CD4-positive, alpha-beta T cell (primary cell): ENCODE results near the gene EPB41L1. TPM values are rescaled to one million over a fixed set of nuclear protein-coding genes. Genes with fewer than 3 reads are reported as not detected.

Source experiments
- ATAC-seq: fragments of 200-7000 bp; cut with Tn5 transposase; one replicate; pipeline ENCODE4 v1.10.0; 2022; ENCODE audit warnings: mild to moderate bottlenecking; ENCODE audit not compliant: poor library complexity
- CTCF ChIA-PET: fragments of 350-600 bp; sonication (Branson Sonifier 250); formaldehyde crosslinking; loops from one replicate; lab custom pipeline; 2021; ENCODE audit warnings: antibody characterized with exemption, inconsistent platforms; lab: Charles Lee
- POLR2A ChIA-PET: fragments of 350-600 bp; sonication (Branson Sonifier 250); formaldehyde crosslinking; loops from one replicate; lab custom pipeline; 2021; ENCODE audit warnings: antibody characterized with exemption, inconsistent platforms; lab: Charles Lee
- DNase-seq, 14 experiments: peaks; one replicate each; pipeline ENCODE4 v3.0.0-alpha.2; 2013 to 2020; ENCODE audit warnings: mixed read lengths in 2 of 14
- H3K27ac ChIP-seq, 2 donors: one replicate each; pipeline versions ENCODE4 v1.5.1 to v1.7.0; 2013; ENCODE audit warnings: low read length in 2 of 2, low read depth in 1 of 2, mild to moderate bottlenecking in 1 of 2
- H3K27me3 ChIP-seq, 2 experiments: 1 replicate in 1 of 2; 2 replicates in 1 of 2; pipeline versions ENCODE4 v1.6.1 to v1.7.0; 2013; ENCODE audit warnings: low read length in 2 of 2, control low read depth in 1 of 2, mild to moderate bottlenecking in 1 of 2, moderate library complexity in 1 of 2; ENCODE audit not compliant: insufficient read depth in 2 of 2, control insufficient read depth in 1 of 2
- H3K36me3 ChIP-seq: one replicate; pipeline ENCODE4 v1.6.1; 2013; ENCODE audit warnings: low read length, control low read depth; ENCODE audit not compliant: insufficient read depth
- H3K4me1 ChIP-seq: one replicate; pipeline ENCODE4 v1.6.1; 2013; ENCODE audit warnings: low read length, control low read depth; ENCODE audit not compliant: insufficient read depth
- H3K4me3 ChIP-seq: one replicate; pipeline ENCODE4 v1.5.1; 2013; ENCODE audit warnings: mild to moderate bottlenecking, low read length, moderate library complexity
- H3K9me3 ChIP-seq, 2 experiments: 1 replicate in 1 of 2; 2 replicates in 1 of 2; pipeline versions ENCODE4 v1.6.1 to v1.7.0; 2013; ENCODE audit warnings: low read length in 2 of 2, mild to moderate bottlenecking in 2 of 2, control low read depth in 1 of 2, moderate library complexity in 1 of 2; ENCODE audit not compliant: control insufficient read depth in 1 of 2, insufficient read depth in 1 of 2
- H3K27ac Mint-ChIP-seq: one replicate; pipeline ENCODE4 v1.8.0; 2020; ENCODE audit warnings: mixed read lengths
- H3K27me3 Mint-ChIP-seq: one replicate; pipeline ENCODE4 v1.8.0; 2021; ENCODE audit warnings: mixed read lengths
- H3K36me3 Mint-ChIP-seq: one replicate; pipeline ENCODE4 v1.8.0; 2021; ENCODE audit warnings: low read depth, mixed read lengths
- H3K4me1 Mint-ChIP-seq: one replicate; pipeline ENCODE4 v1.8.0; 2021; ENCODE audit warnings: low read depth, mixed read lengths
- H3K4me3 Mint-ChIP-seq: one replicate; pipeline ENCODE4 v1.8.0; 2020; ENCODE audit warnings: mild to moderate bottlenecking, mixed read lengths
- H3K9me3 Mint-ChIP-seq: one replicate; pipeline ENCODE4 v1.8.0; 2020; ENCODE audit warnings: mixed read lengths
- intact Hi-C, 2 experiments: fragments of 100-400 bp; cut with DNase I in 1 of 2; cut with micrococcal nuclease in 1 of 2; formaldehyde crosslinking; loops; one replicate each; pipeline versions ENCODE4 v1.15.1 to v1.9.0; 2023 to 2025; cut with DNase I, micrococcal nuclease
- total RNA-seq, 174 experiments: library from RNA in 2 of 174; stranded (reverse) in 2 of 174; gene quantifications; one replicate each; pipeline ENCODE4 v1.2.3 and lab custom pipeline; 2021 to 2026
- TF ChIP-seq, protein P1 (sequence below): fragments of 200-600 bp; IDR thresholded peaks from one replicate; pipeline ENCODE4 v1.8.0; 2022; ENCODE audit warnings: antibody characterized with exemption, mild to moderate bottlenecking

EPB41L1 gene
- total RNA-seq, 2 experiments from 2014 or later = 0.19 to 0.25 TPM

DNA sequence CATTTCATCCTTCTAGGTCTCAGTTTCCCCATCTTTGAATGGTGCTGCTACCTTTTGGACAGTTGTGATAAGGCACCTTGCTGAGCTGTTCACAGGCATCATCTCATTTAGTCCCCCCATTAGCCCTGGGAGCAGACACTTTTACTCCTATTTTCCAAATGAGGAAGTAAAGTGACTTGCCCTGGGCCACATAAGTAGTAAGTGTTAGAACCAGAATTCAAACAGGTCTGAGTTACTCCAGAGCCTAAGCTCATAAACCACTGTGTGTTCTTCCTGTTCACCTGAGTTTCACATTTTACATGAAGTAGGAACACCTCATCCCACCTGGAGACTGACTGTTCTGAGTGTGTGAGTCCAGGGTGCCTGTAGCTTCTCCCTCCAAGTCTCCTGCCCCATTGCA is 43.5 kb upstream of the EPB41L1 start:
- no peaks in the 10 kb centered on the region for H3K9me3 ChIP-seq
- Mint-ChIP-seq H3K4me1 (no peaks in the 10 kb centered on the region), H3K9me3 (no peaks in the 10 kb centered on the region), H3K36me3 (no peaks in the 10 kb centered on the region), H3K27ac (no peak overlapping the region), H3K4me3 (no peak overlapping the region), H3K27me3 (peaks cover 13% of the 10 kb centered on the region)
- H3K27ac ChIP-seq = no peak overlapping the region
- H3K36me3 ChIP-seq = no peaks in the 10 kb centered on the region
- intact Hi-C loops = no loop called here
- no peak overlapping the region for H3K4me3 ChIP-seq
- CTCF ChIA-PET = interaction anchor here (1.0 to 1.2 kb wide), 2 partner anchors 28 to 118 kb away, joined by 3 to 4 read pairs; no protein-coding TSS in a partner anchor
- H3K27me3 ChIP-seq = no peaks in the 10 kb centered on the region
- ATAC-seq = no peak
- TF ChIP-seq, protein P1, sequence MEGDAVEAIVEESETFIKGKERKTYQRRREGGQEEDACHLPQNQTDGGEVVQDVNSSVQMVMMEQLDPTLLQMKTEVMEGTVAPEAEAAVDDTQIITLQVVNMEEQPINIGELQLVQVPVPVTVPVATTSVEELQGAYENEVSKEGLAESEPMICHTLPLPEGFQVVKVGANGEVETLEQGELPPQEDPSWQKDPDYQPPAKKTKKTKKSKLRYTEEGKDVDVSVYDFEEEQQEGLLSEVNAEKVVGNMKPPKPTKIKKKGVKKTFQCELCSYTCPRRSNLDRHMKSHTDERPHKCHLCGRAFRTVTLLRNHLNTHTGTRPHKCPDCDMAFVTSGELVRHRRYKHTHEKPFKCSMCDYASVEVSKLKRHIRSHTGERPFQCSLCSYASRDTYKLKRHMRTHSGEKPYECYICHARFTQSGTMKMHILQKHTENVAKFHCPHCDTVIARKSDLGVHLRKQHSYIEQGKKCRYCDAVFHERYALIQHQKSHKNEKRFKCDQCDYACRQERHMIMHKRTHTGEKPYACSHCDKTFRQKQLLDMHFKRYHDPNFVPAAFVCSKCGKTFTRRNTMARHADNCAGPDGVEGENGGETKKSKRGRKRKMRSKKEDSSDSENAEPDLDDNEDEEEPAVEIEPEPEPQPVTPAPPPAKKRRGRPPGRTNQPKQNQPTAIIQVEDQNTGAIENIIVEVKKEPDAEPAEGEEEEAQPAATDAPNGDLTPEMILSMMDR = no peak
- POLR2A ChIA-PET = no interaction called here
- DNase-seq = no peak
- H3K4me1 ChIP-seq = no peaks in the 10 kb centered on the region

DNA sequence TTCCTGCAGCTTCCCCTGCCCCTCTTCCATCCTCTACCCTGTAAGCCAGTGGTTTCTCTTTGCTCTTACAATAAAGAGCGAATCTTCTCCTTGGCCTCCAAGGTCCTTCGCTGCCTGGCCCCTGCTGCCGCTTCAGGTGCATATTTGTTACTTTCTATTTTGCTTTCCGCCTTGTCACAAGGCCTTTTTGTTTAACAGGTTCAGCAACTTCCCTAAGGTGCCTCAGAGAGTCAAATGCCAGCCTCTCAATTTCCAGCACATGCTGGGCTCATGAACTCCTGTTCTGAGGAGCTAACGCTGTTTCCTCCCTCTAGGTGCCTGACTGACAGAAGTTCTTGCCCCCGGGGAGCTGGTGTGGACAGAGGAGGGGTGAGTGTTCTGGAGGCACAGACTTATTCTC is 42.4 kb upstream of the EPB41L1 start:
- DNase-seq (no peak), ATAC-seq (no peak)
- TF ChIP-seq, protein P1 = no peak
- ChIA-PET POLR2A (no interaction called here), CTCF (no interaction called here)
- no peaks in the 10 kb centered on the region for H3K9me3 Mint-ChIP-seq
- intact Hi-C loops = no loop called here
- Histone ChIP-seq H3K4me1 (no peaks in the 10 kb centered on the region), H3K36me3 (no peaks in the 10 kb centered on the region), H3K9me3 (no peaks in the 10 kb centered on the region), H3K27me3 (no peaks in the 10 kb centered on the region), H3K27ac (no peak overlapping the region), H3K4me3 (no peak overlapping the region)
- no peak overlapping the region for H3K4me3 Mint-ChIP-seq
- no peak overlapping the region for H3K27ac Mint-ChIP-seq
- peaks cover 15% of the 10 kb centered on the region for H3K27me3 Mint-ChIP-seq
- H3K36me3 Mint-ChIP-seq = no peaks in the 10 kb centered on the region
- no peaks in the 10 kb centered on the region for H3K4me1 Mint-ChIP-seq

DNA sequence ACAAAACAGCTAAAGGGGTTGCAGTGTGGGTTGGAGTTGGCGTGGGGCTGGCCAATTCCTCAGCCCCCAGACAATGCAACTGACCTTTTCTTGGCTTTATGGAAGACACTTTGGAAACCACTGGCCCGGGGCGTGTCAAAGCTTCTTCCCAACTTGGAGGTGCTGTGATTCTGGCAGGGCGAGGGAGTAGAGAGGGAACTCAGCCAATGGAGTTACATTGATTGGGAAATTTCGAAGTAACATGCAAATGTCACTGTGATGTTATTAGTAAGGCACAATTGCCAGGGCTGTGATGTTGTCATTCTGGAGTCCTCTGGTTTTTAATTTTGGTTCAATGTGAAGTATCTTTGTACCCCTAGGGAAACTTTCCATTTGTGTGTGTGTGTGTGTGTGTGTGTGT is 41.5 kb upstream of the EPB41L1 start:
- TF ChIP-seq, protein P1 = no peak
- no peaks in the 10 kb centered on the region for H3K4me1 ChIP-seq
- no peak overlapping the region for H3K27ac Mint-ChIP-seq
- intact Hi-C loops = no loop called here
- no peaks in the 10 kb centered on the region for H3K36me3 ChIP-seq
- DNase-seq = no peak
- no peaks in the 10 kb centered on the region for H3K27me3 ChIP-seq
- H3K4me1 Mint-ChIP-seq = no peaks in the 10 kb centered on the region
- CTCF ChIA-PET = interaction anchor here (0.5 kb wide), 1 partner anchor 23 kb away, joined by 3 read pairs; no protein-coding TSS in a partner anchor
- no peak overlapping the region for H3K4me3 Mint-ChIP-seq
- H3K27me3 Mint-ChIP-seq = peaks cover 15% of the 10 kb centered on the region
- ATAC-seq = no peak
- POLR2A ChIA-PET = no interaction called here
- H3K9me3 Mint-ChIP-seq = no peaks in the 10 kb centered on the region
- H3K4me3 ChIP-seq = no peak overlapping the region
- no peaks in the 10 kb centered on the region for H3K36me3 Mint-ChIP-seq
- no peak overlapping the region for H3K27ac ChIP-seq
- H3K9me3 ChIP-seq = no peaks in the 10 kb centered on the region
